ENCODE measurements around the gene HIP1.
"Not testable (repeated sequence)": the region's sequence is repeated elsewhere in the genome, so short reads cannot be mapped to it uniquely, and the experiment has no call there.

The HIP1 gene

GRCh38 chr7:75616421-75617167 is 122.1 kb downstream of the HIP1 start:
- Mint-ChIP-seq H3K27me3 (no peaks in the 10 kb centered on the region), H3K9me3 (ENCODE audit: low read depth) (no peaks in the 10 kb centered on the region), H3K4me3 (no peak overlapping the region), H3K36me3 (no peaks in the 10 kb centered on the region), H3K4me1 (ENCODE audit: low read depth) (peaks cover 18% of the 10 kb centered on the region), H3K27ac (no peak overlapping the region)

- H3K27me3 Mint-ChIP-seq, result no peaks in the 10 kb centered on the region
- no peaks in the 10 kb centered on the region for H3K36me3 Mint-ChIP-seq
- no peak overlapping the region for H3K4me3 Mint-ChIP-seq
- peaks cover 18% of the 10 kb centered on the region for H3K4me1 Mint-ChIP-seq (ENCODE audit: low read depth)
- no peaks in the 10 kb centered on the region for H3K9me3 Mint-ChIP-seq (ENCODE audit: low read depth)
- no peak overlapping the region for H3K27ac Mint-ChIP-seq
Observed at GRCh38 chr7:75614401-75614800, 124.3 kb downstream of the HIP1 start.

- no peaks in the 10 kb centered on the region for H3K36me3 Mint-ChIP-seq
- H3K27ac Mint-ChIP-seq, result no peak overlapping the region
- H3K9me3 Mint-ChIP-seq (ENCODE audit: low read depth), result no peaks in the 10 kb centered on the region
- peaks cover 12% of the 10 kb centered on the region for H3K4me1 Mint-ChIP-seq (ENCODE audit: low read depth)
- H3K4me3 Mint-ChIP-seq, result no peak overlapping the region
- no peaks in the 10 kb centered on the region for H3K27me3 Mint-ChIP-seq
Observed at GRCh38 chr7:75613351-75613750, 125.4 kb downstream of the HIP1 start.

- H3K4me3 Mint-ChIP-seq, result no peak overlapping the region
- H3K27ac Mint-ChIP-seq, result no peak overlapping the region
- H3K4me1 Mint-ChIP-seq (ENCODE audit: low read depth), result peaks cover 2% of the 10 kb centered on the region
Observed at GRCh38 chr7:75611557-75612178, 127.1 kb downstream of the HIP1 start.

GRCh38 chr7:75609416-75609815 is 129.3 kb downstream of the HIP1 start:
- not testable (repeated sequence) for H3K36me3 Mint-ChIP-seq; H3K9me3 Mint-ChIP-seq (ENCODE audit: low read depth); H3K4me1 Mint-ChIP-seq (ENCODE audit: low read depth); H3K27ac Mint-ChIP-seq; H3K27me3 Mint-ChIP-seq; H3K4me3 Mint-ChIP-seq

More at GRCh38 chr7:75611557-75612178, 127.1 kb downstream of the HIP1 start:
- Mint-ChIP-seq H3K9me3 (ENCODE audit: low read depth) (no peaks in the 10 kb centered on the region), H3K36me3 (no peaks in the 10 kb centered on the region), H3K27me3 (no peaks in the 10 kb centered on the region)

GRCh38 chr7:75608451-75609122 is 130.2 kb downstream of the HIP1 start:
- no peaks in the 10 kb centered on the region for H3K4me1 Mint-ChIP-seq (ENCODE audit: low read depth)
- no peaks in the 10 kb centered on the region for H3K36me3 Mint-ChIP-seq
- no peaks in the 10 kb centered on the region for H3K9me3 Mint-ChIP-seq (ENCODE audit: low read depth)
- no peaks in the 10 kb centered on the region for H3K27me3 Mint-ChIP-seq
- no peak overlapping the region for H3K4me3 Mint-ChIP-seq
- no peak overlapping the region for H3K27ac Mint-ChIP-seq

- Mint-ChIP-seq H3K27ac (no peak overlapping the region), H3K36me3 (no peaks in the 10 kb centered on the region), H3K27me3 (no peaks in the 10 kb centered on the region), H3K4me1 (ENCODE audit: low read depth) (no peaks in the 10 kb centered on the region), H3K4me3 (no peak overlapping the region), H3K9me3 (ENCODE audit: low read depth) (no peaks in the 10 kb centered on the region)
Observed at GRCh38 chr7:75604408-75604807, 134.3 kb downstream of the HIP1 start.

GRCh38 chr7:75602831-75603230 is 135.9 kb downstream of the HIP1 start:
- H3K9me3 Mint-ChIP-seq (ENCODE audit: low read depth); H3K4me3 Mint-ChIP-seq; H3K36me3 Mint-ChIP-seq; H3K27ac Mint-ChIP-seq; H3K27me3 Mint-ChIP-seq; H3K4me1 Mint-ChIP-seq (ENCODE audit: low read depth): not testable (repeated sequence)

- Mint-ChIP-seq H3K4me1 (ENCODE audit: low read depth) (peaks cover 2% of the 10 kb centered on the region), H3K27ac (no peak overlapping the region), H3K9me3 (ENCODE audit: low read depth) (no peaks in the 10 kb centered on the region)
Observed at GRCh38 chr7:75601539-75601938, 137.2 kb downstream of the HIP1 start.

GRCh38 chr7:75600748-75601147 is 138.0 kb downstream of the HIP1 start:
- H3K4me1 Mint-ChIP-seq (ENCODE audit: low read depth); H3K9me3 Mint-ChIP-seq (ENCODE audit: low read depth); H3K4me3 Mint-ChIP-seq; H3K27me3 Mint-ChIP-seq; H3K36me3 Mint-ChIP-seq; H3K27ac Mint-ChIP-seq: not testable (repeated sequence)

More at GRCh38 chr7:75601539-75601938, 137.2 kb downstream of the HIP1 start:
- Mint-ChIP-seq H3K4me3 (no peak overlapping the region), H3K36me3 (no peaks in the 10 kb centered on the region), H3K27me3 (no peaks in the 10 kb centered on the region)

GRCh38 chr7:75599244-75599781 is 139.4 kb downstream of the HIP1 start:
- Mint-ChIP-seq H3K27ac (no peak overlapping the region), H3K4me1 (ENCODE audit: low read depth) (peaks cover 2% of the 10 kb centered on the region), H3K36me3 (no peaks in the 10 kb centered on the region), H3K9me3 (ENCODE audit: low read depth) (no peaks in the 10 kb centered on the region), H3K27me3 (no peaks in the 10 kb centered on the region), H3K4me3 (no peak overlapping the region)

GRCh38 chr7:75596727-75597614 is 141.8 kb downstream of the HIP1 start:
- Mint-ChIP-seq H3K4me3 (no peak overlapping the region), H3K4me1 (ENCODE audit: low read depth) (peaks cover 2% of the 10 kb centered on the region), H3K36me3 (no peaks in the 10 kb centered on the region), H3K27me3 (no peaks in the 10 kb centered on the region), H3K27ac (no peak overlapping the region), H3K9me3 (ENCODE audit: low read depth) (no peaks in the 10 kb centered on the region)

- no peak overlapping the region for H3K27ac Mint-ChIP-seq
- H3K27me3 Mint-ChIP-seq, result no peaks in the 10 kb centered on the region
Observed at GRCh38 chr7:75595766-75596165, 143.0 kb downstream of the HIP1 start.

GRCh38 chr7:75593500-75594184 is 145.1 kb downstream of the HIP1 start:
- peak overlapping the region; percentile 70 for H3K27ac Mint-ChIP-seq
- not testable (repeated sequence) for H3K36me3 Mint-ChIP-seq; H3K9me3 Mint-ChIP-seq (ENCODE audit: low read depth); H3K27me3 Mint-ChIP-seq; H3K4me1 Mint-ChIP-seq (ENCODE audit: low read depth); H3K4me3 Mint-ChIP-seq

More at GRCh38 chr7:75595766-75596165, 143.0 kb downstream of the HIP1 start:
- Mint-ChIP-seq H3K9me3 (ENCODE audit: low read depth) (no peaks in the 10 kb centered on the region), H3K4me1 (ENCODE audit: low read depth) (peaks cover 2% of the 10 kb centered on the region), H3K4me3 (no peak overlapping the region), H3K36me3 (no peaks in the 10 kb centered on the region)

Measured in activated naive CD8-positive, alpha-beta T cell (primary cell).